Fibroblast of pulmonary artery (primary cell): Measurements from ENCODE around the gene HHAT.
"Not testable (repeated sequence)": the region's sequence is repeated elsewhere in the genome, so short reads cannot be mapped to it uniquely, and the experiment has no call there.

ENCODE experiments used
- DNase-seq: peaks from one replicate; pipeline ENCODE4 v3.0.0-alpha.2; 2010; ENCODE audit warnings: low read depth
- H3K4me3 ChIP-seq: replicated peaks from 2 replicates; pipeline ENCODE4 v1.5.1; 2011; ENCODE audit warnings: low read depth, mild to moderate bottlenecking, control low read depth, low read length, moderate library complexity
- CTCF ChIP-seq: IDR thresholded peaks from 2 replicates; pipeline ENCODE4 v1.5.1; 2011; ENCODE audit warnings: mild to moderate bottlenecking, control low read depth, low read length, inconsistent platforms; ENCODE audit errors: missing control alignments

The HHAT gene

DNA sequence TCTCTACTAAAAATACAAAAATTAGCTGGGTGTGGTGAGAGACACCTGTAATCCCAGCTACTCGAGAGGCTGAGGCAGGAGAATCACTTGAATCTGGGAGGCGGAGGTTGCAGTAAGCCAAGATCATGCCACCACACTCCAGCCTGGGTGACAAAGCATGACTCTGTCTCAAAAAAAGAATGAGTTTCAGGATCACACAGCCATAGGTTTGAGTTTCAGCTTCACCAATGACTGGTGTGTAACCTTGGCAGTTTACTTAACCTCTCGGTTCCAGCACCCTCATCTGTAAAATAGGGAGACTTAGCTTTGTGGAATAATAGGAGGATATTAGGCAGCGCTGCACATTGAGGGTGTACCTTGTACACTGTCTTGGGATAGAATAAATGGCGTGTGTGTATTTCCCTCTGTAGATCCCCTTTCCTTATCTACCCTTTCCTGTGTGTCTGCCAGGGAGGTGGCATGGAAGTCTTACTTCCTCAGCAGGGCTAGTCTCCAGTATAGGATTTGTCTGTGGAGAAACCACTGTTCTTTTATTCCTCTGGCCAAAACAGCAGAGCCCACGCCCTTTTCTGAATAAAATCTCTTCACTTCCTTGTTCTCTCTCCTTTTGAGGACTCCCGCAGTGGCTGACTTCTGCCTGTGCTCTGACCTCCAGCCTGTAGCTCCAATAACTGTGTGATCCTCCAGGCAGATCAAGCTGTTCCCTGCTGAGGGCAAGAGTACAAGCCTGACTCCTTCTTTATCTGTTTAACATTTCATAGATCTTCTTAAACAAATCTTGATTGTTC is 90.4 kb downstream of the HHAT start:
- TF ChIP-seq CTCF, result no peak
- DNase-seq, result no peak

GRCh38 chr1:210426696-210427095 is 98.0 kb downstream of the HHAT start:
- H3K4me3 ChIP-seq, result not testable (repeated sequence)

More for the DNA sequence above, 90.4 kb downstream of the HHAT start:
- H3K4me3 ChIP-seq, result no peak overlapping the region

GRCh38 chr1:210428696-210429095 is 100.0 kb downstream of the HHAT start:
- no peak overlapping the region for H3K4me3 ChIP-seq
- no peak for TF ChIP-seq CTCF
- no peak for DNase-seq

More at GRCh38 chr1:210426696-210427095, 98.0 kb downstream of the HHAT start:
- not testable (repeated sequence) for DNase-seq

DNA sequence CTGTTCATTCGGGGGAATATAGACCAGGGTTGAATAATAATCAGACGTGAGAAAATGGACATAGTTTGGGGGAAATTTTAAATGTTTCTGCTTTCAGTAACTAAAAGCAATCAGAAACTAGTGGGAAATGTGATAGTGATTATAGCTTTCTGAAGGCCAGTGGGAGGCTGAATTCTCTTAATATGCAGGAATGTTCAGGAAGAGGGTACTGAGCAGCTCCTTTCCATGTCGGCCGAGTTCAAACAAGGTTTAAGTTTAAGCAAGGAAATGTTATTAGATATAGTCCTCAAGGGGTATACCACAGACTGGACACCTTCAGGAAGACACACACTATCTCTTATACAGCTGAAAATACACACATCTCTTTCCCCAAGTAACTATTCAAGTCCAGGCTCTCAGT is 105.5 kb downstream of the HHAT start:
- no peak overlapping the region for H3K4me3 ChIP-seq
- no peak for TF ChIP-seq CTCF
- DNase-seq, result no peak

DNA sequence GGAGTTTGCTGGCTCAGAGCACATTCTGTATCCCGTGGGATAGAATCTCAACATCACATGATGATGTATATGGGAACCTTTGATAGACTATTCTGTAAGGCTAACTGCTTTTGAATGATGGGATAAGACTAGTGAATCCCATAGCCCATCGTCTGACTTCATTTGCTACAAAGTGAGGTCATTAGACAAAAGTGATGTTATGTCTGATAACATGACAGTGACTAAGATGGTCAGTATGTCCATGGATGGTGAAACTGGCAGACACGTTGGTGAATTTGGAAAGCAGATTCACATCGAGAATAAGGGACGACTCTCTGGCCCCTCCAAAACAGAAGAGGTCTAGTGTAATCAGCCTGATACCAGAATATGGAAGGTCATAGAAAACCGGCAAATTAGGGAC is 108.4 kb downstream of the HHAT start:
- no peak for DNase-seq
- H3K4me3 ChIP-seq, result no peak overlapping the region
- TF ChIP-seq CTCF, result no peak

- TF ChIP-seq CTCF, result no peak
- DNase-seq, result no peak
- H3K4me3 ChIP-seq, result no peak overlapping the region
Measured at GRCh38 chr1:210437781-210438180, 109.1 kb downstream of the HHAT start.

- H3K4me3 ChIP-seq, result no peak overlapping the region
- peak; percentile 29 for DNase-seq
- no peak for TF ChIP-seq CTCF
Measured at GRCh38 chr1:210438928-210439841, 110.5 kb downstream of the HHAT start.
